ENCODE measurements around the gene PPP1R14C.

GRCh38 chr6:150248300-150248699 is 105.5 kb downstream of the PPP1R14C start:
- no peak for TF ChIP-seq POGZ (CRISPR knock-in tag; IDR thresholded peaks at IDR 0.05)
- TF ChIP-seq, protein P1, sequence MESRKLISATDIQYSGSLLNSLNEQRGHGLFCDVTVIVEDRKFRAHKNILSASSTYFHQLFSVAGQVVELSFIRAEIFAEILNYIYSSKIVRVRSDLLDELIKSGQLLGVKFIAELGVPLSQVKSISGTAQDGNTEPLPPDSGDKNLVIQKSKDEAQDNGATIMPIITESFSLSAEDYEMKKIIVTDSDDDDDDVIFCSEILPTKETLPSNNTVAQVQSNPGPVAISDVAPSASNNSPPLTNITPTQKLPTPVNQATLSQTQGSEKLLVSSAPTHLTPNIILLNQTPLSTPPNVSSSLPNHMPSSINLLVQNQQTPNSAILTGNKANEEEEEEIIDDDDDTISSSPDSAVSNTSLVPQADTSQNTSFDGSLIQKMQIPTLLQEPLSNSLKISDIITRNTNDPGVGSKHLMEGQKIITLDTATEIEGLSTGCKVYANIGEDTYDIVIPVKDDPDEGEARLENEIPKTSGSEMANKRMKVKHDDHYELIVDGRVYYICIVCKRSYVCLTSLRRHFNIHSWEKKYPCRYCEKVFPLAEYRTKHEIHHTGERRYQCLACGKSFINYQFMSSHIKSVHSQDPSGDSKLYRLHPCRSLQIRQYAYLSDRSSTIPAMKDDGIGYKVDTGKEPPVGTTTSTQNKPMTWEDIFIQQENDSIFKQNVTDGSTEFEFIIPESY (CRISPR knock-in tag; IDR thresholded peaks at IDR 0.05) = no peak

Data from HepG2 (cell line).